BLaER1 (cell line): ENCODE measurements around the gene SLFNL1.
A peak's percentile ranks its signal among the peaks of the same experiment; 100 is the strongest.

Experiments used
- H3K27ac ChIP-seq: shearing (Covaris generic); formaldehyde crosslinking; 2 replicates; pipeline ENCODE4 v1.8.1; 2022
- H3K27me3 ChIP-seq: shearing (Covaris generic); formaldehyde crosslinking; 2 replicates; pipeline ENCODE4 v1.8.1; 2022
- H3K36me3 ChIP-seq: shearing (Covaris generic); formaldehyde crosslinking; 2 replicates; pipeline ENCODE4 v1.8.1; 2022
- H3K4me1 ChIP-seq: shearing (Covaris generic); formaldehyde crosslinking; 2 replicates; pipeline ENCODE4 v1.8.1; 2022
- H3K4me2 ChIP-seq: shearing (Covaris generic); formaldehyde crosslinking; 2 replicates; pipeline ENCODE4 v1.8.1; 2022
- H3K4me3 ChIP-seq: shearing (Covaris generic); formaldehyde crosslinking; 2 replicates; pipeline ENCODE4 v1.8.1; 2022
- H3K9ac ChIP-seq: shearing (Covaris generic); formaldehyde crosslinking; 2 replicates; pipeline ENCODE4 v1.8.1; 2022
- H3K9me3 ChIP-seq: shearing (Covaris generic); formaldehyde crosslinking; 2 replicates; pipeline ENCODE4 v1.8.1; 2022
- H4K20me1 ChIP-seq: shearing (Covaris generic); formaldehyde crosslinking; 2 replicates; pipeline ENCODE4 v1.8.1; 2022
- Cebpa-rat ChIP-seq: shearing (Covaris generic); IDR thresholded peaks from 2 replicates; pipeline ENCODE4 v1.8.1; 2022

The SLFNL1 gene

GRCh38 chr1:41022424-41022823 is 899 bp upstream of the SLFNL1 start:
- no peak for TF ChIP-seq Cebpa-rat
- H4K20me1 ChIP-seq = no peaks in the 10 kb centered on the region
- H3K4me1 ChIP-seq = peaks cover 69% of the 10 kb centered on the region
- H3K9ac ChIP-seq = peak overlapping the region; percentile 73
- peak overlapping the region; percentile 99 for H3K27ac ChIP-seq
- H3K36me3 ChIP-seq = peaks cover 79% of the 10 kb centered on the region
- no peak overlapping the region for H3K4me3 ChIP-seq
- H3K27me3 ChIP-seq = no peaks in the 10 kb centered on the region
- H3K9me3 ChIP-seq = no peaks in the 10 kb centered on the region
- H3K4me2 ChIP-seq = peak overlapping the region; percentile 79

DNA sequence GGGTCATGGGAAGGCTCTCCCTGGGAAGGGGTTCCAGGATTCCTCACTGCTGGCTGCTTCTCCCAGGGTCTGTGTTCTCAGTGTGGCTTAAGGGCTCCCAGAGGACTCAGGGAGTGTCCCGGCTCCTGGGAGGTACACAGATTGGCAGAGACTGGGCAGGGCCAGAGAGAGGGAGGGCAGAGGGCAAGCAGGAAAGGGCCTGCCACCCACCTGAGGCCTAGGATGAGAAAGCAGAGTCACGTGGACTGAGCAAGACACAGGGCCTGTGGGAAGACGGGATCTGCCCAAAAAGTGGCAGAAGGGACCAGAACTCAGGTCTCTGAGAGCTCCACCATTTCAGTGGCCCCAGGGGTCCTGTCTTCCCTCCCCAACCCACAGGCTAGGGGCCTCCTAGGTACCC is 871 bp downstream of the SLFNL1 start:
- H4K20me1 ChIP-seq = no peaks in the 10 kb centered on the region
- peaks cover 86% of the 10 kb centered on the region for H3K4me1 ChIP-seq
- H3K36me3 ChIP-seq = peaks cover 73% of the 10 kb centered on the region
- H3K4me3 ChIP-seq = peak overlapping the region; percentile 26; the same call in 1 of the 2 replicates
- peak overlapping the region; percentile 79 for H3K4me2 ChIP-seq
- no peak for TF ChIP-seq Cebpa-rat
- H3K27ac ChIP-seq = peak overlapping the region; percentile 99
- H3K9me3 ChIP-seq = no peaks in the 10 kb centered on the region
- H3K27me3 ChIP-seq = no peaks in the 10 kb centered on the region
- H3K9ac ChIP-seq = peak overlapping the region; percentile 73

DNA sequence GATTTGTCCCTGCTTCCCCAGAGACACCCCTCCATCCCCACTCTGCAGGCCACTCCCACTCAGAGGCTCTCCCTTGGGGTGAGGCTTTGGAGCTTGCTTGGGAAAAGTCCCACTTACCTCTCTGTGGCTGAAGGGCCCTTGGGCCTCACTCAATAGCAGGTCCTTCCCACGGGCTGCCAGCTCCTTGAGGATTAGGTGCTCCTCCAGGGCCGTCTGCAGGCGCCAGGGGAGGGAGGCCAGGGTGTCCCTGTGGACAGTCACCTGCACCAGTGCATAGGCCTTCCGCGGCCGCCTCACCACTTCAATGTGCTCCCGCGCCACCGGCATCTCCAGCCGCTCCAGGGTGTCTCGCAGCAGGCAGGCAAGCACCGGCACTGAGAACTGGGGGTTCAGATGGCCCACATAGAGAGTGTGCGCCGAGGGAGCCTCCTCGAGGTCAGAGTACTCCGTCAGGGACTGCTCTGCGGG is 1.4 kb downstream of the SLFNL1 start:
- no peak for TF ChIP-seq Cebpa-rat
- H3K36me3 ChIP-seq = peaks cover 68% of the 10 kb centered on the region
- H3K4me1 ChIP-seq = peaks cover 92% of the 10 kb centered on the region
- peak overlapping the region; percentile 99 for H3K27ac ChIP-seq
- no peaks in the 10 kb centered on the region for H4K20me1 ChIP-seq
- H3K27me3 ChIP-seq = no peaks in the 10 kb centered on the region
- H3K9ac ChIP-seq = peak overlapping the region; percentile 73
- H3K4me2 ChIP-seq = peak overlapping the region; percentile 79
- peak overlapping the region; percentile 26; the same call in 1 of the 2 replicates for H3K4me3 ChIP-seq
- H3K9me3 ChIP-seq = no peaks in the 10 kb centered on the region

- Histone ChIP-seq H3K27ac (peak overlapping the region; percentile 99), H3K36me3 (peaks cover 61% of the 10 kb centered on the region), H4K20me1 (no peaks in the 10 kb centered on the region), H3K4me1 (peaks cover 100% of the 10 kb centered on the region), H3K4me3 (peak overlapping the region; percentile 26; the same call in 1 of the 2 replicates), H3K27me3 (no peaks in the 10 kb centered on the region), H3K9ac (peak overlapping the region; percentile 73), H3K9me3 (no peaks in the 10 kb centered on the region), H3K4me2 (peak overlapping the region; percentile 79)
- no peak for TF ChIP-seq Cebpa-rat
Measured at GRCh38 chr1:41019353-41019745, 2.2 kb downstream of the SLFNL1 start.

DNA sequence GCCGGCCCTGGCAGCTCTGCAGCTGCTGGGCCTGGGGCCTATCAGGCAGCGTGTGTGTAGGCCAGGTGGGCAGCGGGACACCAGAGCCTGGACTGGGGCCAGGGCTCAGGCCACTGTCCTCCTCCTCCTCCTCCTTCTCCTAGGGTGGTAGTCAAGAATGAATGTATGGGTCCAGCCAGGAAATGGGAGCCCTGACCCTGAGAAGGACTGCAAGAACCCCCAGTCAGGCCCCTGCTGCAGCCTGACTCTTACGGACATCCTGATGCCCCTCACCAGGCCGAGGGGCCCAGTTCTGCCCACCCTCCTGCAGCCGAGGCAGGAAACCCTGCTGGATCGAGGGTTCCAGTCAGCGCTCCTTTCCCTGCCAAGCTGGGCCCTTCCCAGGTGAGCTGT is 3.5 kb downstream of the SLFNL1 start:
- Histone ChIP-seq H3K4me2 (peak overlapping the region; percentile 79), H3K27ac (peak overlapping the region; percentile 99), H4K20me1 (no peaks in the 10 kb centered on the region), H3K4me3 (no peak overlapping the region), H3K27me3 (no peaks in the 10 kb centered on the region), H3K36me3 (peaks cover 60% of the 10 kb centered on the region), H3K9me3 (no peaks in the 10 kb centered on the region), H3K9ac (peak overlapping the region; percentile 85), H3K4me1 (peaks cover 100% of the 10 kb centered on the region)
- no peak for TF ChIP-seq Cebpa-rat

DNA sequence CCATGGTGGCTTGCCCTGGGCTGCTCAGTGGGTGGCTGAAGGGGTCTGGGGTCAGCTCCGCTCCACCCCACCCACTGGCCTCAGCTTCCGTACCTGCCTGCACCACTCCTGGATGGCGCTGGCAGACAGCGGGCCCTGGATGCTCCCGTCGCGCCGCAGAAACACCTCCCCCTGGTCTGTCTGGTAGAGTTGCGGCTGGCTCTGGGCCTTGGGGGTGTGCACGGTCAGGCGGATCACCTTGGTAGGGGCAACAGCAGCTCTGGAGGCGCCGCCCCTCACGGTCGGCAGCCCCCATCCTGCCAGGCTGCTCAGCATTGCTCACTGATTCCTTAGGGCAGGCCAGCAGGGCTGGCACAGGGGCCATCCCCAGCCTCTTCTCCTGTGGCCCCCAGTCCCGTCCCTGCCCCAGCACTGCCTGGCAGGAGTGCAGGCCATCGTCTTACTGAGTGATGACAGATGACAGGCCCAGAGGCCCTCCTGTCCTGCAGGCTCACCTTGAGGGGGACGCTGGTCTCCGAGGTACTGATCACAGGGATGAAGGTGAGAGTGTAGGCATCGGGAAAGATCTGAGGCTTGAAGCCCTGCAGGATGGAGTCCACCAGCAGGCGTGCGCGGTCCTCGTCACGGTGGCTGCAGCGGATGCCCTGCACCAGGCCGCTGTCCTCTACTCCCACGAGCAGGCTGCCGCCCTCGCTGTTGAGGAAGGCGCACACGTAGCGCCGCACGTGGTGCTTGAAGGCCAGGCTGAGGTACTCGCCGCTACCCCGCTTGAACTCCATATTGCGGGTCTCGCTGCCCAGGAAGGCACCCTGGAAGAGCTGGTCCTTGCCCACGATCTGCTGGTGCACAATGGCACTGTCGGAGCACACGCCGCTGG is 4.1 kb downstream of the SLFNL1 start:
- Histone ChIP-seq H3K4me3 (no peak overlapping the region), H3K36me3 (peaks cover 64% of the 10 kb centered on the region), H3K4me2 (peak overlapping the region; percentile 79), H3K27ac (peak overlapping the region; percentile 99), H3K27me3 (no peaks in the 10 kb centered on the region), H3K9me3 (no peaks in the 10 kb centered on the region), H3K9ac (peak overlapping the region; percentile 85), H4K20me1 (no peaks in the 10 kb centered on the region), H3K4me1 (peaks cover 100% of the 10 kb centered on the region)
- no peak for TF ChIP-seq Cebpa-rat

DNA sequence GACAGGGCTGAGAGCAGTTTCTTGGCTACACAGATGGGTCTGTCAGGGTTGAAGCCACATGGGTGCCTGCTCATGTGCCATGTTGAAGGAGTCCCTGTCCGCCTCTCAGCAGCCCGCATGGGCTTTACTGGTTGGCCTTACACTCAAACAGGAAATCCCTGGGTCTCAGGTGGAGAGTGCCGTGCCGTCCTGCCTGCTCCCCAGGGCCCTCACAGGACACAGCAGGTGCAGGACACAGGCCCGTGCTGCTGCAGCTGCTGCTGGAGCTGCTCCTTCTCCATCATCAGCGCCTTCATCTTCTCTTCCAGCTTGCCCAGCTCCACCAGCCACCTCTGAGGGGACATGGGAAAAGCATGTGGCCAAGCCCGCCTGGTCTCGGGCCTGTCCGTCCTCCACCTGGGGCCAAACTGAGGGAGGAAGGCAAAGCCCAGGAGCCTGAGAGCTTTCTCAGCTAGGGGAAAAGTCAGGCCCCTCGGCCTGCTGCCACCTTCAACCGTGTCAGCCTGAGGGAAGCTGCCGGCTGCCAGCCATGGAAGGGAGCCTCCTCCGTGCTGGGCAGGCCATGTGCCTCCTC is 5.5 kb downstream of the SLFNL1 start:
- H3K27me3 ChIP-seq = no peaks in the 10 kb centered on the region
- peaks cover 100% of the 10 kb centered on the region for H3K4me1 ChIP-seq
- H3K36me3 ChIP-seq = peaks cover 72% of the 10 kb centered on the region
- H3K4me2 ChIP-seq = peak overlapping the region; percentile 79
- 0 out of 2 replicates have a peak overlapping the region, but pooled peaks have one; percentile 15 for H3K4me3 ChIP-seq
- no peaks in the 10 kb centered on the region for H4K20me1 ChIP-seq
- H3K9ac ChIP-seq = peak overlapping the region; percentile 85
- no peak for TF ChIP-seq Cebpa-rat
- H3K9me3 ChIP-seq = no peaks in the 10 kb centered on the region
- H3K27ac ChIP-seq = peak overlapping the region; percentile 99

DNA sequence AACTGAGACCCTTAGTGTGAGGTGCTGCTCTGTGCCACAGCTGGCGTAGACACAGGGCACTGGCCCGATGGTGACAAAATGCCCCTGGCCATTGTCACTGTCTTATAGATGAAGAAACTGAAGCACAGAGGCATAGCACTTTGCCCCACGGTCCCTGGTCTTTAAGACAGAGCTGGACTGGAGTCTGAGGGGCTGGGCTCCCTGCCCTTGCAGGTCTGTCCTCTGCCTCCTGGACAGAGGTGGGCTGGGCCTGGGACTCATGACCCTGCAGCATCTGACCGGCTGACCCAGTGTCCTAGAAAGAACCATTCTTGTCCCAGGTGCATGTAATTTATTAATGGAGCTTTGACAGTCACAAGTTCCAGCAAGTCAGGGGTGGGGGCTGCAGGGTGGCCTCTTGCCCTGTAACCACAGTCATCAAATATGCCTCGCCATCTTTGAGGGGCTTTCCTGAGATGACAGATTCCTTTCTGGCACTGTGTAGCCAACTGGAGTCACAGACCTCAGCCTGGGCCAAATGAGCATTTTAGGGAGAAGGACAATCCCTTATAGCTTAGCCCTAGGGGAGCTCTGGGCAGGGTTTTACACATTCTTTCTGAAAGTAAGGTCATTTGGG is 6.1 kb downstream of the SLFNL1 start:
- Histone ChIP-seq H4K20me1 (no peaks in the 10 kb centered on the region), H3K9ac (peak overlapping the region; percentile 85)

GRCh38 chr1:41014871-41015270 is 6.7 kb downstream of the SLFNL1 start:
- Histone ChIP-seq H4K20me1 (no peaks in the 10 kb centered on the region), H3K27me3 (no peaks in the 10 kb centered on the region), H3K4me2 (peak overlapping the region; percentile 79), H3K9ac (peak overlapping the region; percentile 85), H3K4me3 (peak overlapping the region; percentile 34; the same call in 1 of the 2 replicates), H3K27ac (peak overlapping the region; percentile 99), H3K9me3 (no peaks in the 10 kb centered on the region), H3K36me3 (peaks cover 75% of the 10 kb centered on the region), H3K4me1 (peaks cover 100% of the 10 kb centered on the region)
- TF ChIP-seq Cebpa-rat = no peak

More for the DNA sequence above, 6.1 kb downstream of the SLFNL1 start:
- Histone ChIP-seq H3K27me3 (no peaks in the 10 kb centered on the region), H3K27ac (peak overlapping the region; percentile 99), H3K9me3 (no peaks in the 10 kb centered on the region), H3K4me2 (peak overlapping the region; percentile 79), H3K4me3 (peak overlapping the region; percentile 29), H3K4me1 (peaks cover 100% of the 10 kb centered on the region), H3K36me3 (peaks cover 75% of the 10 kb centered on the region)
- TF ChIP-seq Cebpa-rat = no peak
